HuH-7.5 (cell line): Measurements from ENCODE around the gene SNW1.
A peak's percentile ranks its signal among the peaks of the same experiment; 100 is the strongest.
"Not testable (repeated sequence)": the region's sequence is repeated elsewhere in the genome, so short reads cannot be mapped to it uniquely, and the experiment has no call there.

Experiments used
- DNase-seq: peaks from one replicate; pipeline ENCODE4 v3.0.0; 2011; ENCODE audit warnings: low spot score

SNW1 gene

GRCh38 chr14:77747425-77747824 lies 13.5 kb downstream of the SNW1 start:
- not testable (repeated sequence) for DNase-seq

- no peak for DNase-seq
Observed at GRCh38 chr14:77746064-77746702, 14.8 kb downstream of the SNW1 start.

GRCh38 chr14:77741438-77741837 lies 19.5 kb downstream of the SNW1 start:
- no peak for DNase-seq

GRCh38 chr14:77738559-77739250 lies 22.3 kb downstream of the SNW1 start:
- DNase-seq = no peak

GRCh38 chr14:77730976-77731497 lies 29.9 kb downstream of the SNW1 start:
- DNase-seq = no peak

GRCh38 chr14:77722301-77722700 lies 38.7 kb downstream of the SNW1 start:
- DNase-seq = no peak

- DNase-seq = no peak
Observed at GRCh38 chr14:77721437-77721836, 39.5 kb downstream of the SNW1 start.

GRCh38 chr14:77717608-77718305 lies 43.2 kb downstream of the SNW1 start:
- no peak for DNase-seq

GRCh38 chr14:77714926-77715325 lies 46.0 kb downstream of the SNW1 start:
- DNase-seq = no peak

GRCh38 chr14:77710364-77710763 lies 50.6 kb downstream of the SNW1 start:
- no peak for DNase-seq

GRCh38 chr14:77709412-77709811 lies 51.5 kb downstream of the SNW1 start:
- no peak for DNase-seq

- DNase-seq = no peak
Observed at GRCh38 chr14:77708749-77709148, 52.2 kb downstream of the SNW1 start.

GRCh38 chr14:77707724-77708408 lies 53.1 kb downstream of the SNW1 start, which contains the start of the genes ALKBH1 and SLIRP:
ALKBH1 (minus strand) TSS chr14:77708023; CDS start chr14:77708004, 19 bp downstream.
SLIRP (plus strand) TSS chr14:77708103; CDS start chr14:77708112, 9 bp downstream.
- DNase-seq = peak; percentile 73

- peak; percentile 19 for DNase-seq
Observed at GRCh38 chr14:77707355-77707723, 53.6 kb downstream of the SNW1 start.

- DNase-seq = no peak
Observed at GRCh38 chr14:77691259-77691658, 69.7 kb downstream of the SNW1 start.

- no peak for DNase-seq
Observed at GRCh38 chr14:77682158-77682553, 78.8 kb downstream of the SNW1 start.

- DNase-seq = no peak
Observed at GRCh38 chr14:77681196-77682157, 79.5 kb downstream of the SNW1 start.

GRCh38 chr14:77674931-77675330 lies 86.0 kb downstream of the SNW1 start:
- no peak for DNase-seq

GRCh38 chr14:77673193-77673592 lies 87.8 kb downstream of the SNW1 start:
- no peak for DNase-seq
